GM20000 (cell line): ENCODE measurements around the gene FAM53A.

Source experiments
- DNase-seq: peaks from one replicate; pipeline ENCODE4 v3.0.0; 2012; ENCODE audit warnings: low spot score
- TF ChIP-seq, protein P1 (sequence below): IDR thresholded peaks from 2 replicates; pipeline ENCODE4 v1.5.1; 2012; ENCODE audit warnings: mild to moderate bottlenecking, control low read depth; ENCODE audit errors: extremely low read depth, missing control alignments

The FAM53A gene

DNA sequence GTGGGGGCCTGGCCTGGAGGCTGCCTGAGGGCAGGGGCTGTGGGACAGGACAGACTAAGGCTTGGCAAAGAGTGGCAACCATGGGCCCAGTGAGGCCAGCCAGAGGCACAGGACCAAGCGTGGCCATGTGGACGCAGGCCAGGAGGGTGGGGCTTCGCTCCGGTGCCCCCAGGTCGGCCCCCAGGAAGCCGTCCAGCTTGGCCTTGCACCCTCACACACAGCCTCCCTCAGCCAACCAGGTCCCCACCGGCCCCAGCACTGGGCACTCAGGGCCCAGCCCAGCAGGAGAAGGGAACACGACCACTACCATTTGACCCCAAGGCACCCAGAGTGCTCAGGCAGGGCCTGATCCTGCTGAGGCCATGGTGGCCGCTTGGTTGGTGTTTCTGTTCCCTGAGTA lies 57.2 kb downstream of the FAM53A start:
- TF ChIP-seq, protein P1, sequence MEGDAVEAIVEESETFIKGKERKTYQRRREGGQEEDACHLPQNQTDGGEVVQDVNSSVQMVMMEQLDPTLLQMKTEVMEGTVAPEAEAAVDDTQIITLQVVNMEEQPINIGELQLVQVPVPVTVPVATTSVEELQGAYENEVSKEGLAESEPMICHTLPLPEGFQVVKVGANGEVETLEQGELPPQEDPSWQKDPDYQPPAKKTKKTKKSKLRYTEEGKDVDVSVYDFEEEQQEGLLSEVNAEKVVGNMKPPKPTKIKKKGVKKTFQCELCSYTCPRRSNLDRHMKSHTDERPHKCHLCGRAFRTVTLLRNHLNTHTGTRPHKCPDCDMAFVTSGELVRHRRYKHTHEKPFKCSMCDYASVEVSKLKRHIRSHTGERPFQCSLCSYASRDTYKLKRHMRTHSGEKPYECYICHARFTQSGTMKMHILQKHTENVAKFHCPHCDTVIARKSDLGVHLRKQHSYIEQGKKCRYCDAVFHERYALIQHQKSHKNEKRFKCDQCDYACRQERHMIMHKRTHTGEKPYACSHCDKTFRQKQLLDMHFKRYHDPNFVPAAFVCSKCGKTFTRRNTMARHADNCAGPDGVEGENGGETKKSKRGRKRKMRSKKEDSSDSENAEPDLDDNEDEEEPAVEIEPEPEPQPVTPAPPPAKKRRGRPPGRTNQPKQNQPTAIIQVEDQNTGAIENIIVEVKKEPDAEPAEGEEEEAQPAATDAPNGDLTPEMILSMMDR, result no peak
- no peak for DNase-seq

DNA sequence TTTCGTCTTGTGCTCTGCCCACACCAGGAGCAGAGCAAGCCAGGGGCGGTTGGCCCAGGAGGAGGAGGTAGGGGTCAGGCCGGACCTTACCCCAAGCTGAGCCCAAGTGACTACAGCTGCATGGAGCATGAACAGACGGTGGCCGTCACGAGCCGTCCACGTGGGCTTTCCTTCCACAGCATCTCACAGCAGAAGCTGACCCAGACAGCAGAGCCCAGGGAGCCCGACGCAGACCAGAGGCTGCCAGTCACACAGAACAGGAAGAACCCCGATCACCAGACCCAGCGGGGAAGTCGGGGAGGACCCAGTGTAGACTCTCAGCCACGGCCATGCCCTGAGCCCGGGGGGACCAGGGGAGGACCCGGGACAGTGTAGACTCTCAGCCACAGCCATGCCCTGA lies 58.0 kb downstream of the FAM53A start:
- DNase-seq, result no peak
- TF ChIP-seq, protein P1, result no peak

DNA sequence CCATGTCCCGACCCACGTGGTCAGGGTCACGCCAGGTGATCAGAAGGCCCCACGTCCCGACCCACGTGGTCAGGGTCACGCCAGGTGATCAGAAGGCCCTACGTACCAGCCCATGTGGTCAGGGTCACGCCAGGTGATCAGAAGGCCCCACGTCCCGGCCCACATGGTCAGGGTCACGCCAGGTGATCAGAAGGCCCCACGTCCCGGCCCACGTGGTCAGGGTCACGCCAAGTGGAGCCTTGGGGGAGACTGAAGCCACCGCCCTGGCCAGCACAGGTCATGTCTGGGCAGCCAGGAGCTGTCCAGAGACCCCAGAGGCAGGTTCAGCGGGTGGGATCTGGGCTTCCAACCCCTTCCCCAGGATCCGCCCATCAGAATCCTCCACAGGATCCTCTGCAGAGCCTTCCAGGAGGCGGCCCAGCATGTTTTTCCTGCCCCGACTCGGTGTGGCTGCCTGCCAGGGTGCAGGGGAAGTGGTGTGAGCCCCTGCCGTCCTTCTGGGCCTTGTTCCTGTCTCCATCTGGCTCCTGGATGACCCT lies 58.4 kb downstream of the FAM53A start:
- TF ChIP-seq, protein P1, result no peak
- DNase-seq, result no peak

DNA sequence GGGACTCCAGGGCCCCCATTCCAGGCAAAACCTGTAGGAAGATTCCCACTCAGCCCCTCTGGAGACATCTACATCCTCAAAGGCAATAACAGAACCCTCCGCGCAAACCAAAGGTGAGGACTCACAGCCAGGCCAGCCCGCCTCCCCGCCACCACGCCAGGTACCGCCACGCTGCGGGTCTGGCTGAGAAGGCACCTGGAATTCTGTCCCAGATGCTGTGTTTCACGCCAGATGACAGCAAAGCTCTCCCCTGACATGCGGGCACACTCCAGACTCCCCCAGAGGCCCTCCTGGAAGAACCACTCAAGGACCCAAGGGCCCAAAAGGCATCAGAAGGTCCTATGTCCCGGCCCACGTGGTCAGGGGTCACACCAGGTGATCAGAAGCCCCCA lies 59.6 kb downstream of the FAM53A start:
- DNase-seq, result no peak
- TF ChIP-seq, protein P1, result no peak

DNA sequence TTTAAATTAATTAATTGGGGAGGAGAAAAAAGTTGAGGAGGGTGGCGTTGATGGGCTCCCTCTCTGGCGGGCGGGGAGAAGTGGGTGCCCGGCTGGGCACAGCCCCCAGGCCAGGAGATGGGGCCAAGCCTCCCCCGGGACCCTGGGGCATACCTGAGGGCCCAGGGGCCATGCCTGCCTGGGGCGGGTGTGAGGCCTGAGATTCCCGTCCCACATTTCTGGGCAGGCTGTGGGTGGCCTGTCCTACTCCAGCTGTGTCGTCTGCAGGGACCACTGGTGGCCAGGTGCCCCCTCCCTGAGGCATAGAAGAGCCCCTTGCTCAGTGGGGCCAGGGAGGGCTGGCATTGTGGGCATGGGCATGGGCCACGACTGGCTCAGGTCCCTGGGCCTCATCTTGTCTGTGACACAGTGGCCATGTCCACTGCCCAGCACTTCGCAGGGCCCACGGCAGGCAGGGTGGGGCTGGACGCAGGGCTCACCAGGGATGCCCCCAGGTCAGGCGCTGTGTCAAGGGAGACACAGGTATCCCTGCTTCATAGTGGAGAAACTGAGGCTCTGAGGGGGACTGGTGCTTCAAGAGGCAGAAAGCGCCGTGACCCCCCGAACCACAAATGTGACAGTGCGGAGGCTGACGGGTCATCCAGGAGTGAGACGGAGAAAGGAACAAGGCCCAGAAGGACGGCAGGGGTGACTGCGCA lies 60.1 kb downstream of the FAM53A start:
- DNase-seq, result no peak
- TF ChIP-seq, protein P1, result no peak

DNA sequence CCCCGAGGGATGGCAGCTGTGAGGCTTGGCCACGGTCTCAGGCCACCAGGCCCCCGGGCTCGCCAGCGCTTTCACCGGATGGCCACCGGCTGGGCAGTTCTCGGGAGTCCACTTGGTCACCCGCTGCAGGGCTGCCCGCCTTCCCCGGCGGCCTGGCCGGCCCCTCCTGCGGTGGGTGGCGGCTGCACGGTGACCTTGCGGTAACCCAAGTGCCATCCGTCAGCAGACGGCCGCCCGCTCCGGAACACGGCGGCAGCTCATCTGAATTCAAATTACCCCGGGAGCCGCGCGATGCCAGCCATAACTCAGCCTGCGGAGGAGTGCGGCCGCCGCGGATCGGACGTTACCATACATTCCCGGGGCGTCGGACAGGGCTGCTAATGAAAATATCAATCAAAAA lies 60.7 kb downstream of the FAM53A start:
- no peak for DNase-seq
- TF ChIP-seq, protein P1, result no peak

DNA sequence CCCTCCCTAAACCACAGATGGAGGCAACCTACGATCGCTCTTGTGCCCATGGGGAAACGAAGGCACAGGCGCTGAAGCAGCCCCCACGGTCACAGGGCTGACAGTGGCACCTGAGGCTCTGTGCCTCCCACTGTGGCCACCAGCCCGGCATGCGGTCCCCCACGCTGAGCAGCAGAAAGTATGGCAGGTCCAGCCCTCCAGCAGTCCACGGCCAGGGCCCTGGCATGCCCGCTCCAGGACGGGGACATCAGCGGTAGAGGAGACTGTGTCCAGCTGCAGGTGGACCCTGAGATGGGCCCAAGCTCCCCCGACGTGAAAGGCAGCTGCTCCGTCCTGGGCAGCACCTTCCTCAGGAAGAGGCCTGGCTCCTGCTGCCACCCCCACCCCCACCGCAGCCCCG lies 61.2 kb downstream of the FAM53A start:
- TF ChIP-seq, protein P1, result no peak
- DNase-seq, result no peak
